GM23248 (cell line): ENCODE data around the gene TMOD4. TPM values are rescaled to one million over a fixed set of nuclear protein-coding genes. Genes with fewer than 3 reads are reported as not detected.
"Not testable (repeated sequence)": the region's sequence is repeated elsewhere in the genome, so short reads cannot be mapped to it uniquely, and the experiment has no call there.

ENCODE experiments used
- DNase-seq: peaks from one replicate; pipeline ENCODE4 v3.0.0-alpha.2; 2015
- H2AFZ ChIP-seq: fragments of 200-600 bp; sonication (generic); 2 replicates; pipeline ENCODE4 v1.6.1; 2016; ENCODE audit warnings: antibody characterized with exemption
- H3F3A ChIP-seq: fragments of 200-600 bp; sonication (generic); 2 replicates; pipeline ENCODE4 v1.6.1; 2016; ENCODE audit warnings: mild to moderate bottlenecking, antibody characterized with exemption, mixed run types; ENCODE audit not compliant: insufficient read depth
- H3K27ac ChIP-seq: fragments of 200-600 bp; sonication (generic); 2 replicates; pipeline ENCODE4 v1.5.1; 2016; ENCODE audit warnings: mild to moderate bottlenecking
- H3K27me3 ChIP-seq: fragments of 200-600 bp; sonication (generic); replicated peaks from 2 replicates; pipeline ENCODE4 v1.6.1; 2016; ENCODE audit warnings: mild to moderate bottlenecking; ENCODE audit not compliant: insufficient read depth
- H3K36me3 ChIP-seq: fragments of 200-600 bp; sonication (generic); 2 replicates; pipeline ENCODE4 v1.6.1; 2016; ENCODE audit warnings: low read depth, mild to moderate bottlenecking
- H3K4me1 ChIP-seq: fragments of 200-600 bp; sonication (generic); 2 replicates; pipeline ENCODE4 v1.6.1; 2016; ENCODE audit warnings: mild to moderate bottlenecking; ENCODE audit not compliant: insufficient read depth
- H3K4me2 ChIP-seq: fragments of 200-600 bp; sonication (generic); one replicate; pipeline ENCODE4 v1.6.1; 2016; ENCODE audit warnings: mild to moderate bottlenecking; ENCODE audit not compliant: unreplicated experiment
- H3K4me3 ChIP-seq: fragments of 200-600 bp; sonication (generic); 2 replicates; pipeline ENCODE4 v1.5.1; 2016; ENCODE audit warnings: mild to moderate bottlenecking
- H3K79me2 ChIP-seq: fragments of 200-600 bp; sonication (generic); 2 replicates; pipeline ENCODE4 v1.6.1; 2016; ENCODE audit warnings: mild to moderate bottlenecking; ENCODE audit not compliant: insufficient read depth
- H3K9ac ChIP-seq: fragments of 200-600 bp; sonication (generic); 2 replicates; pipeline ENCODE4 v1.6.1; 2016; ENCODE audit warnings: mild to moderate bottlenecking
- H3K9me2 ChIP-seq: fragments of 200-600 bp; sonication (generic); 2 replicates; pipeline ENCODE4 v1.6.1; 2016; ENCODE audit warnings: mixed run types, mild to moderate bottlenecking, moderate library complexity; ENCODE audit not compliant: insufficient read depth
- H3K9me3 ChIP-seq: fragments of 200-600 bp; sonication (generic); one replicate; pipeline ENCODE4 v1.6.1; 2017; ENCODE audit warnings: low read depth
- H4K20me1 ChIP-seq: fragments of 200-600 bp; sonication (generic); 2 replicates; pipeline ENCODE4 v1.6.0; 2016; ENCODE audit not compliant: insufficient read depth
- EZH2 ChIP-seq: fragments of 200-600 bp; sonication (generic); IDR thresholded peaks from 2 replicates; pipeline ENCODE4 v1.6.1; 2018; ENCODE audit warnings: antibody characterized with exemption, mild to moderate bottlenecking; ENCODE audit not compliant: insufficient read depth, poor library complexity, severe bottlenecking
- EZH2phosphoT487 ChIP-seq: fragments of 200-600 bp; sonication (generic); IDR thresholded peaks from 2 replicates; pipeline ENCODE4 v1.6.1; 2018; ENCODE audit warnings: antibody characterized with exemption, moderate library complexity, mild to moderate bottlenecking, low read depth; ENCODE audit not compliant: insufficient read depth
- WGBS, 2 experiments: methylation state at CpG; one replicate each; pipeline ENCODE4 v1.1.6; 2015 to 2017; ENCODE audit warnings: low lambda C conversion rate in 2 of 2, low coverage in 1 of 2; ENCODE audit errors: missing lambda C conversion rate in 2 of 2; 5-methylcytosine and 5-hydroxymethylcytosine counted together
- in situ Hi-C: fragments of 300-500 bp; cut with MboI; formaldehyde crosslinking; loops from 2 replicates; pipeline ENCODE4 v1.15.0; 2020
- polyA plus RNA-seq: library from polyadenylated mRNA; unstranded; fragments of >200 nt; fragmentation: Nextera tagmentation; extraction: Ambion mirVana; gene quantifications from 2 replicates; pipeline ENCODE4 v1.2.1, GENCODE V29; 2016
- total RNA-seq: library from RNA; depleted of rRNA; stranded (reverse); fragments of >200 nt; shearing (Covaris generic); gene quantifications from 2 replicates; pipeline ENCODE4 v1.2.3, GENCODE V29; 2014

The TMOD4 gene
- total and polyA plus RNA-seq, 2 experiments from 2014 or later: not detected

- Histone ChIP-seq H3K9me2 (no peaks in the 10 kb centered on the region), H4K20me1 (peaks cover 24% of the 10 kb centered on the region; the same call in 1 of the 2 replicates), H3K4me1 (peaks cover 15% of the 10 kb centered on the region), H3K36me3 (peaks cover 57% of the 10 kb centered on the region), H2AFZ (no peak overlapping the region), H3K4me2 (no peak overlapping the region), H3K4me3 (no peak overlapping the region), H3F3A (peaks cover 35% of the 10 kb centered on the region), H3K27ac (no peak overlapping the region), H3K79me2 (peaks cover 100% of the 10 kb centered on the region), H3K9ac (no peak overlapping the region), H3K27me3 (no peaks in the 10 kb centered on the region), H3K9me3 (no peaks in the 10 kb centered on the region)
- in situ Hi-C loops: no loop called here
- 91 to 92% methylated on average over 15 of the region's 15 CpGs for WGBS, 2 experiments
- TF ChIP-seq EZH2phosphoT487: no peak
- TF ChIP-seq EZH2: no peak
- no peak for DNase-seq
Observed at GRCh38 chr1:151211972-151212705, 36.4 kb upstream of the TMOD4 start.

- DNase-seq: peak; percentile 74
- 35 to 50% methylated on average over 1 of the region's 1 CpG for WGBS, 2 experiments
- peaks cover 25% of the 10 kb centered on the region; the same call in 1 of the 2 replicates for H4K20me1 ChIP-seq
- TF ChIP-seq EZH2 (no peak), EZH2phosphoT487 (no peak)
- no peak overlapping the region for H3K4me3 ChIP-seq
- H3K36me3 ChIP-seq: peaks cover 64% of the 10 kb centered on the region
- H3K9me2 ChIP-seq: no peaks in the 10 kb centered on the region
- in situ Hi-C loops: no loop called here
- peak overlapping the region; percentile 54 for H3K27ac ChIP-seq
- no peak overlapping the region for H3K9ac ChIP-seq
- peaks cover 100% of the 10 kb centered on the region for H3K79me2 ChIP-seq
- H2AFZ ChIP-seq: no peak overlapping the region
- no peak overlapping the region for H3K4me2 ChIP-seq
- H3F3A ChIP-seq: peaks cover 41% of the 10 kb centered on the region
- no peaks in the 10 kb centered on the region for H3K27me3 ChIP-seq
- peaks cover 19% of the 10 kb centered on the region for H3K4me1 ChIP-seq
- H3K9me3 ChIP-seq: no peaks in the 10 kb centered on the region
Observed at GRCh38 chr1:151210830-151211229, 35.0 kb upstream of the TMOD4 start.

- in situ Hi-C loops, H3K27ac ChIP-seq, H3K4me3 ChIP-seq, H2AFZ ChIP-seq, H3K9ac ChIP-seq, H3K27me3 ChIP-seq, H3K9me3 ChIP-seq, H3K4me2 ChIP-seq, DNase-seq, H3K9me2 ChIP-seq: not testable (repeated sequence)
- 87 to 90% methylated on average over 12 of the region's 12 CpGs for WGBS, 2 experiments
- peaks cover 23% of the 10 kb centered on the region; the same call in 1 of the 2 replicates for H4K20me1 ChIP-seq
- peaks cover 51% of the 10 kb centered on the region for H3F3A ChIP-seq
- peaks cover 26% of the 10 kb centered on the region for H3K4me1 ChIP-seq
- peaks cover 52% of the 10 kb centered on the region for H3K36me3 ChIP-seq
- peaks cover 100% of the 10 kb centered on the region for H3K79me2 ChIP-seq
Observed at GRCh38 chr1:151205381-151205965, 29.7 kb upstream of the TMOD4 start.

GRCh38 chr1:151199873-151200581 lies 24.2 kb upstream of the TMOD4 start:
- TF ChIP-seq EZH2phosphoT487 (no peak), EZH2 (no peak)
- in situ Hi-C loops: no loop called here
- DNase-seq: peak; percentile 93

More at GRCh38 chr1:151199873-151200581, 24.2 kb upstream of the TMOD4 start:
- 2 to 5% methylated on average over 9 to 11 of the region's 11 CpGs for WGBS, 2 experiments
- Histone ChIP-seq H3K9me2 (no peaks in the 10 kb centered on the region), H3K4me3 (peak overlapping the region; percentile 100), H3K79me2 (peaks cover 67% of the 10 kb centered on the region), H3K4me2 (peak overlapping the region; percentile 100), H3K4me1 (peaks cover 27% of the 10 kb centered on the region), H2AFZ (no peak overlapping the region), H3F3A (peaks cover 51% of the 10 kb centered on the region), H3K36me3 (peaks cover 13% of the 10 kb centered on the region; the same call in 1 of the 2 replicates), H3K9me3 (no peaks in the 10 kb centered on the region), H3K27ac (peak overlapping the region; percentile 93), H3K27me3 (no peaks in the 10 kb centered on the region), H3K9ac (peak overlapping the region; percentile 98), H4K20me1 (peaks cover 6% of the 10 kb centered on the region; the same call in 1 of the 2 replicates)
